ENCODE data around the gene CIB4.
"Not testable (repeated sequence)": the region's sequence is repeated elsewhere in the genome, so short reads cannot be mapped to it uniquely, and the experiment has no call there.

DNA sequence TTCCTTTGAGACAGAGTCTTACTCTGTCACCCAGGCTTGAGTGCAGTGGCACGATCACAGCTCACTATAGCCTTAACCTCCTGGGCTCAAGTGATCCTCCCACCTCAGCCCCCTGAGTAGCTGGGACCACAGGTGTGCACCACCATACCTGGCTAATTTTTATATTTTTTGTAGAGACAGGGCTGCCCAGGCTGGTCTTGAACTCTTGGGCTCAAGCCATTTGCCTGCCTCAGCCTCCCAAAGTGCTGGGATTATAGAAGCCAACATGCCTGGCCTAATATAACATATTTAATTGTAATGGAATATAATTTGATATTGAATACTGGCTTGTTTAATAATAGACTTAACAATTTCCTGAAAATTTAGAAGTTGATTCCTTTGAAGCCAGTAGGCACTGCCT lies 74.4 kb downstream of the CIB4 start:
- TF ChIP-seq POLR2A (IDR thresholded peaks at IDR 0.05): not testable (repeated sequence)
- TF ChIP-seq, protein P1, sequence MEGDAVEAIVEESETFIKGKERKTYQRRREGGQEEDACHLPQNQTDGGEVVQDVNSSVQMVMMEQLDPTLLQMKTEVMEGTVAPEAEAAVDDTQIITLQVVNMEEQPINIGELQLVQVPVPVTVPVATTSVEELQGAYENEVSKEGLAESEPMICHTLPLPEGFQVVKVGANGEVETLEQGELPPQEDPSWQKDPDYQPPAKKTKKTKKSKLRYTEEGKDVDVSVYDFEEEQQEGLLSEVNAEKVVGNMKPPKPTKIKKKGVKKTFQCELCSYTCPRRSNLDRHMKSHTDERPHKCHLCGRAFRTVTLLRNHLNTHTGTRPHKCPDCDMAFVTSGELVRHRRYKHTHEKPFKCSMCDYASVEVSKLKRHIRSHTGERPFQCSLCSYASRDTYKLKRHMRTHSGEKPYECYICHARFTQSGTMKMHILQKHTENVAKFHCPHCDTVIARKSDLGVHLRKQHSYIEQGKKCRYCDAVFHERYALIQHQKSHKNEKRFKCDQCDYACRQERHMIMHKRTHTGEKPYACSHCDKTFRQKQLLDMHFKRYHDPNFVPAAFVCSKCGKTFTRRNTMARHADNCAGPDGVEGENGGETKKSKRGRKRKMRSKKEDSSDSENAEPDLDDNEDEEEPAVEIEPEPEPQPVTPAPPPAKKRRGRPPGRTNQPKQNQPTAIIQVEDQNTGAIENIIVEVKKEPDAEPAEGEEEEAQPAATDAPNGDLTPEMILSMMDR (IDR thresholded peaks at IDR 0.05): not testable (repeated sequence)
